ENCODE measurements around the gene FMN1.
"Not testable (repeated sequence)": the region's sequence is repeated elsewhere in the genome, so short reads cannot be mapped to it uniquely, and the experiment has no call there.

The FMN1 gene

DNA sequence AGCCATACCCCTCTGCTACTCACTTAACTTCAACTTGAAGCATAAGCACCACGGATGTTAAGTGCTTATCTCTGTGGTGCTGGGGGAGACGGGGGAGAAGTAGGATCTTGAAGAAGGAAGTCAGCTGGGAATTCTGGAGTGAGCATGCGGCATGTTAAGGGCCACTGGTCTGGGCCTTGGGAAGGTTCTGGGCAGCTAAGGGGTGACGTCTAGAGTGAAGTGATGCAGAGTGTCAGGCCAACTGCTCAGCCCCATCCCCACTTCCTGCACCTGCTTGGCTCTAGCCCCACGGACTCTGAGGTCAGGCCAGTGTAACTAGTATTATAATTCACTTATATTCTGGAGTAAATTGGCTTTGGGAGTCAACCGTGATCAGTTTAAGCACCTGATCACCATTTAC, 228.6 kb downstream of the FMN1 start:
- DNase-seq, result no peak

DNA sequence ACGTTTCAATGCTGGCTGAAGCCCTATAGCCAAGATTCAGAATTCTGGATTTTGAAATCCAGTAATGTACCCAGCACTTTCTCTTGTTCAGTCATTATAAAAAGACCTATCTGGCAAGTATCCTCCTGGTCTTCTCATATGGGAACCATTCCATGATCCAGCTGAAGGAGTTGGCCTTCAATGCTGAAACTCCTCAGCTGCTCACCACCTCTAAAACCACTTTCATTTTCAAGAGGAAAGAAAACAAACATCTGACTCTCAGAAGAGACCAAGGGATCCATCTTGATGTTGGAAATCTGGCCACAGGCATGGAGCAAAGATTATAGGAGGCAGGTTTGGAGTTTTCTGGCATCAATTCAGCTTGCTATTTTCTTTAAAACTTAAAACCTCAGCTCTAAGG, 235.4 kb downstream of the FMN1 start:
- no peak for DNase-seq

DNA sequence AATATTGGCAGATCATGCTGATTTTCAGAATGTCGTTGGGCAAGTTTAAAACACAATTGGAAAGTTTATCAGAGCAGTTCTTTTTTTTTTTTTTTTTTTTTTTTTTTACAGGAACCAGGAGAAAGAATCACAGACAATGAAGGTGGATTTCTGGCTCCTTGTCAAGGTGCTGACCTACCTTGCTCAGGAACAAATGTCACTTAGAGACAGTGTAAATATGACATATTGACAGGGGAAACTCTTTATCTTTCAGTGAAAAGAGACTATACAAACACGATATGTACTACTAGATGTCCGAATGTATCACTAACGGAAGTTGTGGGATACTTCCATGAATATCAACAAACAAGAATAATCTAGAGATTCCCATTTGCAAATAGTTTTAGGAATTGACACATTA, 237.3 kb downstream of the FMN1 start:
- no peak for DNase-seq

DNA sequence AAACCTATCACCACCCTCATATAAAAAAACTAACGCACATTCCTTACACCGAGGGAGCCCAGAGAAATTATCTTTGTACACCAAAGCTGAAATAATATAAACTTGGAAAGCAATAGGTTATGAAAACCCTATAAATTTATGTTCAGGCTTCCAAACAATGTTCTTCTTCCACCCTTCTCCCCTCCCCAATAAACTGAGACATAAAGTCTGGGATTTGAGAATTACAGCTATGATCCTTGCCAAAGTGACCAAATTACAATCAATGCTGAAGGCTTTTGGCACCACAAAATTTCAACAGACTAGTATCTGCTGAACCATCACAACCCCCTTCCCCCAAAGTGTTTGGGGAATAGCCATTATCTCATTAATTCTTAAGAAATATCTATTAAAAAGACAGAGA, 237.8 kb downstream of the FMN1 start:
- no peak for DNase-seq

DNA sequence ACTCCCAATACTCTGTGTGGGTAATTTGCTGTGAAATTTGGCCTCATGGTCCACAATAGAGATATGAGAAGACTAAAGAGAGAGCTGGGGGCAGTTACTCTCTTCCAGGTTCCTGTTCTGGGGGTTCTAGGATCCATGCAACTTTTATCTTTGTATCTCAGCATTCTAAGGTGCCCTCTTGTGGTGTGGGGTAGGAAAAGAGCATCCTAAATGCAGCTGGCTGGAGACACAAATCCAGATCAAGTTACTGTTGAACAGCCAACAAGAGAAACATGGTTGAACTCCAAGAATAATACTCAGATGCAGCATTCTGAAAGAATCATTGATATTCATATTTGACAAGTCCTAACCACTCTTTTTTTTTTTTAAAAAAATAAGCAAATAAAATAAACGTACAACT, 238.5 kb downstream of the FMN1 start:
- no peak for DNase-seq

DNA sequence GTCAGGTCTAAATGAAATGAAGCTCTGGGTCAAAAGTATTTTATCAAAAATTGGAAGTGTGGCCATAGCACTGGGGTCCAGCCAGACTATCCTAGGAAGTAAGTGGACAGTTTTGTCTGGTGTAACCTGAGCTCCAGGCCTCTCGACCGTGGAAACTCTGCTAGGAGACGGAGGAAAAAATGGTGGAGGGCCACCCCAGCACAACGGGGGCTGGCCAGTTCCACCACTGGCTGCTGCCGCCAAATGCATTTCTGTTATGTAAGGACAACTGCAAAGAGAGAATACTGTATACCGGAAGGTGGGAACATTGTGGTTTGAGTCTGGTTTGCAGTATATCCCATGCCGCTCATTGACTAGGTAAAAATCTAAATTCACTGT, 241.0 kb downstream of the FMN1 start:
- DNase-seq, result no peak

DNA sequence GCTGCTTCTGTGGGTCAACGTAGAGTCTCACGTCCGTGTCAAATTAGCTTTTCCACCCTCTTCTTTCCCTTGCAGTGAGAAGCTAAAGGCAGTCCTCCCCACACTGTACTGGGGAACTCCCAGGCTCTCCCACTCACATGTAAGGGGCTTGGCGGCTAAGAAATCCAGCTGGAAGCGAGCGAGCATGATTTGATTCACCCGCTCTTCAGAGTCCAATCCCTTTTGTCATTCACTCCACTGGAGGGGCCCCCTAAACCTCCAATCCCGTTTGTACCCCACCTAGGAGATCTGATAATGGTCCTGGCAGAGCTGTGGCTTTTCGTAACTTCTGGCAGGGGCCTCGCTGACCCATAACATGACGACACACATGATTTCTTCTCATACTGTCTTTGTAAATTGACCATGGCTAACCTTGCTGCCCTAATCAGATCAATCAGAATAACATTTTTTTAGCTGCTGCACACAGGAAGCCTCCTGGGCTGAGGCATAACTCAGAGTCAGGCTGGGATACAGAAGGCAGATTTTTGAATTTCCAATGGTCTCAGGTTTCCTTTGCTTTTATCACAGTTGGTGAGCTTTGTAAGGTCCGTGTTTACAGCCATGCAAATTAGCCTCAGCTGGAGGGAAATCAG, 241.5 kb downstream of the FMN1 start:
- DNase-seq, result no peak

DNA sequence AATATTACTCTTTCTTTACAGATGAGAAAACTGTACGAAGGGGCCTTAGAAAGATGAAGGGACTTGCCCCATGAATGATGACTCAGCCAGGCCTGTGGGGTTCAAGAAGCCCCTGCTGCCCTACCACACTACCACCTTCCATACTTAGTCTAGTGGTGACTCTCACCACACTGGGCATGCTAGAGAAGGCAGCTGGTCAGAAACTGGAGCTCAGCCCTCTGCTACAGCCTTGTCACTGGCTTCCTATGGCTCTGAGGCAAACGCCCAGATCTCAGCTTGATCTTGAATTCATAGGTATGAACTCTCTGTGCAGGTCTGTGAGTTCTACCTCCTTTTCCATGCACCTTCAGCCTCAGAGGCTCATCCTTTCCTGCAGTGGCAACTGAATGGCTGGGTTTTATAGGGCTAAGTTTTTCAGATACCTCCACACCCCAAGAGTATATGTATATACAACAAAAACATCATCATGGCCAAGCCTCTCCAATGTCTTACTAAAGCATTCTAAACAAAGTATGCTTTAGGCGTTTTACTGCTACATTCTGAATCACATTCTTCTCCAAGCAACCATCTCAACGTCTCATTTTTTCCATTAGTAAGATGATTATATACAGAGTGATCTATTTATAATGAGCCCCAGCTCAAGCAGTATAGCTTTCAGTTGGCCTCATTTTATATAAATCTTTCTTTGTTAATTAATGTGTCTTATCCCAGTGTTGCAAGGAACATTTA, 242.6 kb downstream of the FMN1 start:
- no peak for DNase-seq

DNA sequence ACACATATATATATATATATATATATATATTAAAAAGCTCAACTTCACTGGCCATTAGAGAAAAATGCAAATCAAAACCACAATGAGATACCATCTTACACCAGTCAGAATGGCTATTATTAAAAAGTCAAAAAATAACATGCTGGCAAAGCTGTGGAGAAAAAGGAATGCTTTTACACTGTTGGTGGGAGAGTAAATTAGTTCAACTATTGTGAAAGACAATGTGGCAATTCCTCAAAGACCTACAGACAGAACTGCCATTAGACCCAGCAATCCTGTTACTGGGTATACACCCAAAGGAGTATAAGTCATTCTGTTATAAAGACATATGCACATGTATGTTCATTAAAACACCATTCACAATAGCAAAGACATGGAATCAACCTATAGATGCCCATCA, 244.5 kb downstream of the FMN1 start:
- not testable (repeated sequence) for DNase-seq

DNA sequence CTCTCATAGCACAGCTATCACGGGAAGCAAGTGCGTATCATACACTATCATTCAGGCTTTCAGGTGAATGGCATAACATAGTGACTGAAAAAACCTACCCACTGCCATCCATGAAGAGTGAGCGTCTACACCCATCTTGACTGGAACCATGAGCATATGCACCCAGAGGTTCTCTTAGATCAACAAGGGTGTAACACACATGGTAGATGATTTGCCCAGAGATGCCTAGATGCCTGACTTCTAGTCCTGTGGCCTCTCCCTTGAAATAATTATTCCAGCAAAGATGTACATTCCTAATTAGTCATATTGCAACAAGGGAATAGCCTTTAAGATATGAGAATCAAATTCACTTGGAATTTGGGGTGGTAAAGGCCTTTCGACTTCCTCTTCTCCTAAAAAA, 248.3 kb downstream of the FMN1 start:
- DNase-seq, result no peak

DNA sequence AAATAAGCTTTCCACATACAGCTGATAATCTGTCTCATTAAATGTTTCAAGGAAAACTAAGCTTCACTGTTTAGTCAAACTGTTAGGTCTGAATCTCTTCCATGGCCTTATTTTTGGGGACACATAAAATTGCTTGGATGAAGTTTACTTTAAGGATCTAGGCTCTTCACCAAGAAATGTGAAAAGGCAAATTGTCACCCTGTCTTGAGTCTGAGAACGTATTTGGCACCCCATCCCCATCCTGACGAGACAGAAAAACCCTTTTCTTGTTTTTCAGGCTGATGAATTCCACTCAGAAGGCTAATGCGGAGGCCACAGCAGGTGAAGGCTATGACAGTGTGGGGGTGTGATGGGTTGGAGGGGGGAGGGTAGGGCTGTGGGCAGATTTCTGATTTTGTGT, 250.1 kb downstream of the FMN1 start:
- DNase-seq, result no peak

DNA sequence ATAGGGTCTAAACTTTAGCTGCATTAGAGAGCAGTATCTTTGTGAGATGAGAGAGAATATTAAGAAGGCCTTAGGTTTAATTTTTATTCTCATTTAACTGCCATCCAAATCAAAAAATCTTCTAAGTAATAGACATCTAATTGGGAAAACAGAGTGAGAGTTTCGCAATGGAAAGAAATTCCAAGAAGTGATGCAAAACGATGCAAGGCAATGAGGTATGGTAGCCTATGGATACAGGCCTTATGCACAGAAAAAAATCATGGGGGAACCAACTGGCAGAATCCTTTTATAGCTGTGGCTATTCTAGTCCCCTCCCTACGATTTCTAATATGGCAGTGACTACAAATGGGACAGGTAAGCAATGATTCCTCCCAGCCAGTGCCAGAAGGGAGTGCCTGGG, 250.8 kb downstream of the FMN1 start:
- no peak for DNase-seq

DNA sequence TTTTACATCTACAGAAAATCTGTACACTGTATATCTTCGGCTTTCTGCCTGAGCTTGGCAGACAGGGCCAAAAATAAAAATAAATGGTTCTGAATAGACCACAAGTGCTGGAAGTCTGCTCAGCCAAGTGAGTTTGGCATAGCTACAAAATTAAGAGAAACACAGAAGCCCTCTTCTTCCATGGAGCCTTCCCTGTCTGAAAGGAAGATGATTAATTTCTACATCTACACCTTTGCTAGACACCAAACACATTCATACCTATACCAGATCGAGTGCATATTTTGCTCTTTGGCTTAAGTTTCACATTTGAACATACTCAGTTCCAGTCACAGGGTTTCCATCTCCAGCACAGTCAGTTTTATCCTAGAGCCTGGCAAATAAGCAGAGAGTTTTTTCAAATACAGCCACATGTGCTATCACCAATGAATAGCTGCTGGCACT, 252.1 kb downstream of the FMN1 start:
- no peak for DNase-seq

DNA sequence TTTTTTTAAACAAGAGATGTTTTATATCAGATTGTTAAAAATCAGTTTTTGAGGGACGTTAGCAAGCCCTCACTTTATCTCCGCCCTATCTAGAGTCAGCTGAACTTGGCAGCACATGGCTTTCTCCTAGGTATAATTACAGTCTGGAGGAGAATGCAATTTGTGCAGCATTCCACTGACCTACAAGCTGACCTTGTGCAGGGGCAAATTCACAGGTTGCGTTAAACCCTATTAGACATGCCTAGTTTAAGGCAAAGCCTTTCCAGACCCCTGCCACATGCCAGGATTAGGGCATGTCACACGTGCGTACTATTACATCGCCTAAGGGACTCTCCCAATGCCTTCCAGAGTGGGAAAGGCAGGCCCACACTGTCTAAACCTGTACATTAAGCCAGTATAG, 252.7 kb downstream of the FMN1 start:
- DNase-seq, result no peak

DNA sequence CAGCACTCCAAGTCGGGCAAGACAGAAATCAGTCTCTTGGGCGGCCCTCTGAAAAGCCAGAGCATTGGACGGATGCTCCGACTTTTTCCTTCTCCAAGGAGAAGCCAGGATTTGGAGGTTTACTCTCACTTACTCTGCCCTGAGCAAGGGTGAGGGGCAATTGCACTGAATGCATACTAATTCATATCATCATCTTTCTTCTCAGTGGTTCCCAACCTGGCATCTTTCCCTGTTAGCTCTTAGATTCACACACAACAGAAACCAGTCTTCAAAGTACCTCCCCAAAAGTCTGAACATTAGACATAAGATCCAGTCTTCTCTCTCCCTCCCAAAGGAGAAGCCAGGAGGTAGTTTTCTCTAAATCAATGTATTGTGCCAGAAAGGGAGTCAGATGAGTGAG, 257.5 kb downstream of the FMN1 start:
- DNase-seq, result no peak

DNA sequence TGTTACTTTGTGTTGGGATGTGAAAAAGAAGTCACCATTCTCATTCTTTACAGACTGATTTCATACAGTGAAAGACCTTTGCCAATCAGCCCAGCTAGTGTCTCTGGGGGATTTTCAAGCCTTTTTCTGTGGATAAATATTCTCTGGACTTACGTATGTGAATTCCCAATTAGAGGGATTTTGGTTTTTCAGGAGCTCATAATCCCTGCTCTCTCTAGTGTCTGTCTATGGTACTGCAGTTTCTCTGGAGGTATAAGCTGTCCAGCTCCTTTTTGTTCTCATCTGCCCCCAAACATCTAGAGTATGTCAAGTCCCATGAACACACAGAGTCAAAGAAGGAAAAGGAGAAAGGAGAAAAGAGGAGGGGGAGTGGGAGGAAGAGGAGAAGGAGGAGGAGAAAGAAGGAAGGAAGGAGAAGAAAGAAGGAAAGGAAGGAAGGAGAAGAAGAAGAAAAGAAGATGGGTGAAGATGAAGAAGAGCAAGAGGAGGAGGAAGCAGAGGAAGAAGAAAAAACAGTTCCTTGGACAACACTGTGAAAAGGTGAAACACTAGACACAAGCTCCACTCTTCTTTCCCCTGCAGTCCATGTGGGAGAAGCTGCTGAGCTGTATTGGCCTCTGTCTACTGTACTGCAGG, 258.1 kb downstream of the FMN1 start:
- DNase-seq, result no peak

DNA sequence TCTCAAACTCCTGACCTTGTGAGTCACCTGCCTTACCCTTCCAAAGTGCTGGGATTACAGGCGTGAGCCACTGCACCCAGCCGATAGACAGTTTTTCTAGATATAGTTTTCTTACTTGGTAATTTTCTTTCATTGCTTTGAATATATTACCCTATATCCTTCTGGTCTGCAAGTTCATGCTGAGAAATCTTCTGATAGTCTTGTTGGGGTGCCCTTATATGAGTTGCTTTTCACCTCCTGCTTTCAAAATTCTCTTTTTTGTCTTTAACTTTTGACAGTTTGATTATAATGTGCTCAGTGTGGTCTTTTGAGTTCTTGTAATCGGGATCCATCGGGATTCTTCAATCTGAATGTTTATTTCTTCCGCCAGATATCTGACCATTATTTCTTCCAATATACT, 259.4 kb downstream of the FMN1 start:
- no peak for DNase-seq

DNA sequence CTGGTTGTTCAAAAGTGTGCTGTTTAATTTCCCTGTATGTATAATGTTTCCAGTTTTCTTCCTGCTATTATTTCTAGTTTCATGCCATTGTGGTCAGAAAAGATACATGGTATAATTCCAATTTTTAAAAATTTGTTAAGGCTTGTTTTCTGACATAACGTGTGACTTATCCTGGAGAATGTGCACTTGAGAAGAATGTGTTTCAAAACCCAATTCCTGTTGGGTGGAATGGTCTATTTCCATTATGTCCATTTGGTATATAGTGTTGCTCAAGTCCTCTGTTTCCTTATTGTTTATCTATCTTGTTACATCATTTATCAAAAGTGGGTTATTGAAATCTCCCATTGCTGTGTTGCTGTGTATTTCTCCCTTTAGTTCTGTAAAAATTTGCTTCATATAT, 261.3 kb downstream of the FMN1 start:
- DNase-seq, result no peak

DNA sequence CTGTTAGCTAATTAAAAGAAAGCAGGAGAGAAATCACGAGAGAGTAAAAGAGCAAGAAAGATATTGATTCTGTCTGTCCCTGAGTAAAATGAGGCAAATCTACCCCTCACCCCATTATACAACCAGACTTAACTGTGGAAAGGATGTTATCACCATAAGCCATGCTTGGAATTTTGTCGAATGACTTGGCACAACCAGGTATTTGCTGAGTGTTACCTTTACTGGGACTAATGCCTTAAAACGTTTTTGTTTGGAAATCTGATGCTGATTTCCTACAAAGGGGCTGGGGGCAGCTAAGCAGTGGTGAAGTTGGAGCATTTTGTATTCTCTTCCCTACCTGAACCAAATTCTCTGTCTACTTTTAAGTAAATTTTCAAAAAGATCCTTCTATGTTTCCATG, 265.6 kb downstream of the FMN1 start:
- DNase-seq, result no peak

DNA sequence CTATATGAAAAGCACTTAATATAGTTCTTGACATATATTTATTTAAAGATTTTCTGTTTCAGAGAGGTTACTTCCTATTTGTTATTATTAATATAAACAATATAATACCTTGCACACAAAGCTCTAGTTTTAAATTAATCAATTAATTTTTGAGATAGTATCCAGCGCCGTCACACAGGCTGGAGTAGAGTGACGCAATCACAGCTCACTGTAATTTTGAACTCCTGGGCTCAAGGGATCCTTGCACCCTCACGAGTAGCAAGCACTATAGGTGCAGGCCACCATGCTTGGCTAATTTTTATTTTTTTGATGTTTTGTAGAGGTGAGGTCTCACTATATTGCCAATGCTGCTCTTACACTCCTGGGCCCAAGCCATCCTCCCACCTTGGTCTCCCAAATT, 267.4 kb downstream of the FMN1 start:
- no peak for DNase-seq

DNA sequence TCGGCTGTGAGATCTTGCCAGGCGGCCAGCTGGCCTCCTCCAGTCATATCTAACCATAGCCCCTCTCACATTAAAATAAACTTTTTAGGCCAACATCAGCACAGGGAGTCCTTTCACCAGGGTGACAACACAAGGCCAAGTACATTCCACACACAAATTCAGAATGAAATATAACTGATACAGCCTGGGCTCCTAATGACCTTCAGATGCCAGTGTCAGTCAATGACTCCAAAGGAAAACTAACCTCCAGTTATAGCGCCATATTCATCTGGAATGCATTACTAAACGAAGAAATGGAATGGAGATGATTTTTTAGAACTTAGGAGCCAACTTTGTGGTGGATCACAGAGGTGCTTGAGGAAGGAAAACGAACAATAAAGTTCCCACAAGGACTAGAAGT, 271.3 kb downstream of the FMN1 start:
- DNase-seq, result no peak

DNA sequence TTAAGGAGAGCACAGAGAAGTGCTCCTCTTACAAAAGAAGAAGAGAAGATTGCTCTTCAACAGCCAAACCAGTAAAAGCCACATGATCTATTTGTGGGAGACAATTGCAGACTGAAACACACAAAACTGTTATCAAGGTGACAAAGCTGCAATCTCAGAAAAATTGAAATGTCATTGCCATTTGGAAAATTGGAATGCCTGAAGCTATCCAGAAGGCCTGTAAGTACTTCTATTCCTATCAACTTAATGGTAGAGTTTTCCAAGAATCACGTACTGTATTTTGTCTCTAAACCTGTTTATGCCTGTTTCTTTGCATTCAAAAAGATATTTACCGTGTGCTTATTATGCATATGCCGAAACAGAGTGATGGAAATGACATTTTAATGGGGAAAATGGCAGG, 272.0 kb downstream of the FMN1 start:
- no peak for DNase-seq

DNA sequence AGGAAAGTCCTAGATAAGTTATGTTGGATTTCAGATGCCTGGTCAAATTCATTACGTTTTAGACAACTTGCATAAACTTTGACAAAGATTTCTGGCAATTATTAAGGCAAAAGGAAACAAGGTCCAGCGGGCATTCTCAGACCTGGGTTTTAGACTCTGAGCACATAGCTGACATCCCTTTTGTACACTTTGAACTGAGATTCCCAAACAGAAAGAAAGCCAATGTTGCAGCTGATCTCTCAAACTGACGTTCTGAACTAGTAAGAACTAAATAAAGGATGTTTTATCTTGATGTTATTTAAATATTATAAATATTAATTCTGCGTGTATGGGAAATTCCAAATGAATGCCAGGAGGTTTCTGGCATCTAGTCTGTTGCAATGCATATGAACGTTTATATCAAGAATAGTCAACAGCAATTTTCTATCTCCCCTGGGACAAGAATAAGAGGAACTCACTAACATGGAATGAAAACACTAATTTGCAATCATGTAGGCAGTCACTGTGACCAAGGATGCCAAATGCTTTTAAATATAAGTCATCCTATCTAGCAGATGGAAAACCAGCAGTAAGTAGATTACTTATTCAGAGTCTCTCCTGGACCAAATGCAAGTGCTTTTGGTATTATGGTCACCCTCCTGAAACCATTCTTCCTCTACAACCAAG, 274.6 kb downstream of the FMN1 start:
- DNase-seq, result no peak

DNA sequence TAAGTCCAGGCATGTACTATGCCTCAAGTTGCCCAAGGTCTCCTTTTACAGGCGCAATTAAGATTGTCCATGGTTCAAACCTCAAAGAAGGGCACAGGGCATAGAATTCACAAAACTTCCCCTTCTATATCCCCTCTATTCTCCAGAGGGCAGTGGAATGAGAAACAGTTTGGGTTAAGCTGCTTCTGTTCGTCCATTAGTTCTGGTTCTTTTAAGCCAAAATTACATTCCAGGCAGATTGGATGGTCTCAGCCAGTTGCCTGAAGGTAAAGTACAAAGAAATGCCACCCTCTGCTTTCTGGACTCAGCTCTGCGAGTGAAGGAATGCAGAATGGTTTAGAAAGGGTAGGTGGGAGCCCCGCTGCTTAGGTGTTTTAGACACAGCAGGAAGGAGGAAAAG, 276.0 kb downstream of the FMN1 start:
- no peak for DNase-seq

All from NCI-H446 treated with DMSO at 0.1 percent for 48 hours (cell line).